B cell (primary cell): ENCODE results near the gene PITPNM3. TPM values are rescaled to one million over a fixed set of nuclear protein-coding genes. Genes with fewer than 3 reads are reported as not detected.

Source experiments
- ATAC-seq: fragments of 200-7000 bp; cut with Tn5 transposase; one replicate; pipeline ENCODE4 v1.10.0; 2021; ENCODE audit warnings: low read depth, mild to moderate bottlenecking, moderate number of reproducible peaks, moderate library complexity
- CTCF ChIA-PET: fragments of 350-600 bp; sonication (Branson Sonifier 250); formaldehyde crosslinking; loops from one replicate; lab custom pipeline; 2021; ENCODE audit warnings: antibody characterized with exemption, inconsistent platforms; lab: Charles Lee
- POLR2A ChIA-PET: fragments of 350-600 bp; sonication (Branson Sonifier 250); formaldehyde crosslinking; loops from one replicate; lab custom pipeline; 2021; ENCODE audit warnings: antibody characterized with exemption; lab: Charles Lee
- DNase-seq: peaks from one replicate; pipeline ENCODE4 v3.0.0; 2013
- H2AFZ ChIP-seq: 2 replicates; pipeline ENCODE4 v1.6.1; 2012; ENCODE audit warnings: mild to moderate bottlenecking, low read depth, low read length; ENCODE audit not compliant: insufficient read depth, poor library complexity, severe bottlenecking
- H3K27ac ChIP-seq, 2 donors: 1 replicate in 1 of 2; 2 replicates in 1 of 2; pipeline ENCODE4 v1.5.1; 2012 to 2013; ENCODE audit warnings: low read length in 2 of 2, mild to moderate bottlenecking in 2 of 2, moderate library complexity in 1 of 2
- H3K27me3 ChIP-seq, 4 experiments: fragments of 200-600 bp in 1 of 4; sonication (generic) in 1 of 4; replicated peaks in 1 of 4; 1 replicate in 2 of 4; 2 replicates in 2 of 4; pipeline versions ENCODE4 v1.6.1 to v1.7.0; 2013 to 2016; ENCODE audit warnings: low read length in 3 of 4, mild to moderate bottlenecking in 2 of 4, mixed read lengths in 1 of 4, moderate library complexity in 1 of 4; ENCODE audit not compliant: insufficient read depth in 4 of 4, control insufficient read depth in 3 of 4; ENCODE audit errors: control extremely low read depth in 1 of 4
- H3K36me3 ChIP-seq, 2 experiments: replicated peaks in 1 of 2; 1 replicate in 1 of 2; 2 replicates in 1 of 2; pipeline versions ENCODE4 v1.6.1 to v1.7.1; 2013; ENCODE audit warnings: low read length in 1 of 2; ENCODE audit not compliant: insufficient read depth in 2 of 2, control insufficient read depth in 1 of 2; ENCODE audit errors: control extremely low read depth in 1 of 2, extremely low read depth in 1 of 2
- H3K4me1 ChIP-seq, 2 donors: fragments of 200-600 bp in 1 of 2; sonication (generic) in 1 of 2; 1 replicate in 1 of 2; 2 replicates in 1 of 2; pipeline versions ENCODE4 v1.5.1 to v1.6.1; 2013 to 2017; ENCODE audit warnings: low read length in 2 of 2; ENCODE audit not compliant: control insufficient read depth in 2 of 2, insufficient read depth in 2 of 2
- H3K4me2 ChIP-seq: replicated peaks from 2 replicates; pipeline ENCODE3; 2012; ENCODE audit warnings: mild to moderate bottlenecking, low read depth, low read length; ENCODE audit not compliant: poor library complexity, severe bottlenecking
- H3K4me3 ChIP-seq, 5 experiments: fragments of 200-600 bp in 1 of 5; sonication (generic) in 1 of 5; 1 replicate in 3 of 5; 2 replicates in 2 of 5; pipeline versions ENCODE4 v1.5.1 to v1.7.0; 2011 to 2016; ENCODE audit warnings: low read length in 4 of 5, mild to moderate bottlenecking in 4 of 5, low read depth in 2 of 5, control low read depth in 1 of 5, moderate library complexity in 1 of 5; ENCODE audit not compliant: insufficient read depth in 1 of 5; ENCODE audit errors: control extremely low read depth in 1 of 5, extremely low read depth in 1 of 5
- H3K79me2 ChIP-seq: fragments of 200-600 bp; sonication (generic); one replicate; pipeline ENCODE4 v1.6.0; 2016; ENCODE audit warnings: low read length; ENCODE audit not compliant: control insufficient read depth, insufficient read depth
- H3K9ac ChIP-seq: fragments of 200-600 bp; sonication (generic); 2 replicates; pipeline ENCODE4 v1.6.1; 2017; ENCODE audit warnings: mild to moderate bottlenecking, low read length, moderate library complexity
- H3K9me3 ChIP-seq, 3 donors: one replicate each; pipeline versions ENCODE4 v1.6.1 to v1.7.1; 2013; ENCODE audit warnings: low read length in 2 of 3; ENCODE audit not compliant: control insufficient read depth in 2 of 3, insufficient read depth in 1 of 3; ENCODE audit errors: control extremely low read depth in 1 of 3
- H4K20me1 ChIP-seq: 2 replicates; pipeline ENCODE4 v1.6.0; 2012; ENCODE audit warnings: mild to moderate bottlenecking, low read length; ENCODE audit not compliant: insufficient read depth, control insufficient read depth, poor library complexity, severe bottlenecking
- H3K27ac Mint-ChIP-seq: one replicate; pipeline ENCODE4 v1.8.0; 2021; ENCODE audit warnings: mixed read lengths
- H3K27me3 Mint-ChIP-seq: one replicate; pipeline ENCODE4 v1.8.0; 2021; ENCODE audit warnings: mixed read lengths
- H3K4me1 Mint-ChIP-seq: one replicate; pipeline ENCODE4 v1.8.0; 2021; ENCODE audit warnings: mixed read lengths
- H3K4me3 Mint-ChIP-seq: one replicate; pipeline ENCODE4 v1.8.0; 2021; ENCODE audit warnings: mixed read lengths
- H3K9me3 Mint-ChIP-seq: one replicate; pipeline ENCODE4 v1.8.0; 2022; ENCODE audit warnings: mixed read lengths; ENCODE audit not compliant: insufficient read depth
- EZH2 ChIP-seq: IDR thresholded peaks from 2 replicates; pipeline ENCODE4 v1.6.1; 2012; ENCODE audit warnings: borderline replicate concordance, low read depth, mild to moderate bottlenecking, moderate library complexity, low read length; ENCODE audit not compliant: insufficient read depth, poor library complexity, severe bottlenecking
- WGBS: methylation state at CpG from one replicate; pipeline ENCODE4 v1.1.5; 2013; ENCODE audit warnings: missing lambda C conversion rate; ENCODE audit not compliant: insufficient coverage; 5-methylcytosine and 5-hydroxymethylcytosine counted together
- intact Hi-C: fragments of 100-400 bp; cut with micrococcal nuclease; formaldehyde crosslinking; loops from one replicate; pipeline ENCODE4 v1.10.0; 2022
- polyA plus RNA-seq: library from polyadenylated mRNA; depleted of rRNA; stranded (reverse); fragments of >200 nt; gene quantifications from 2 replicates; pipeline ENCODE4 v1.2.3, GENCODE V29; 2012
- total RNA-seq, 2 donors: library from RNA; stranded (reverse); fragments of 120-200 nt in 1 of 2; gene quantifications; 1 replicate in 1 of 2; 2 replicates in 1 of 2; pipeline versions ENCODE4 v1.2.3 to v1.2.4, GENCODE V29; 2013 to 2022
- TF ChIP-seq, protein P1 (sequence below): fragments of 200-600 bp; IDR thresholded peaks from one replicate; pipeline ENCODE4 v1.8.0; 2022; ENCODE audit warnings: antibody characterized with exemption, mild to moderate bottlenecking

PITPNM3 gene
- total and polyA plus RNA-seq, 2 donors (not counting 1 experiment from before 2014, with no cell fraction given) = 0.31 to 0.49 TPM

DNA sequence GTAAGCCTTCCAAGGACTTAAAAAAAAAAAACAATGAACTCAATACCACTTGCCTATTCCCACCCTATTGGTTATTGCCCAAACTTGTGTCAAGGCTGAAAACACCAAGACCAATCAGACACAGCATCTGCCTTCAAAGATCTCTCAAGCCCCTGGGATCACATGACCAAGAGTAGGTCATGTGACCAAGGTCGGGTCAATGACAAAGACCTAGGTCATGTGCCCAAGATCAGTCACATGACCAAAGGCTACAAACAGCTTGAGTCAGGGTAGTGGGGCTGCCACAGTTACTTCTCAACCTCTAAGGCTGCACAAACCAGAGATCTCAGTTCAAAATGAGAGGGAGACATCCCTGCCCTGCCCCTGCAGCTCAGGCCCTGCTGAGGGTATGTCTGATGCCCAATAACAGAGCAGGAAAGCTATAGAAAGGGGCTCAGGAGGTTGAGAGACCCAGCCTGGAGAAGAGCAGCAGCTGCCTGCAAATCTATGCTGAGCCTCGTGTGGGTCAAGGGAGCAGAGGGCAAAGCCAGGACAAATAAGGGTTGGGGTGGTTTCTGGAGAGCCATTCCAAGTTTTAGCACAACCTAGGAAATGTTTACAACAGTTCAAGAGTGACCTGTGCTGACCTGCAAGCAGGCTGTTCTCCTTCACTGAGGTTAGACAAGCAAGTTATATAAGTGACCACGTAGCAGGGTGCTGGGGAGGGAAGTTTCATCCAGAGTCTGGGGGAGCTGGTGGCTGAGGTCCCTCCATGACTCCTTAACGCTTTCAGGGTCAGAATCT is 63.3 kb downstream of the PITPNM3 start:
- Histone ChIP-seq H3K36me3 (no peaks in the 10 kb centered on the region), H3K27me3 (peaks cover 0 to 9% (median 0%) of the 10 kb centered on the region in 4 experiments), H3K4me1 (peaks cover 24% of the 10 kb centered on the region in 2 donors), H2AFZ (no peak overlapping the region), H3K27ac (no peak overlapping the region), H3K4me2 (no peak overlapping the region), H3K9ac (no peak overlapping the region), H4K20me1 (no peaks in the 10 kb centered on the region), H3K79me2 (no peaks in the 10 kb centered on the region), H3K4me3 (no peak overlapping the region), H3K9me3 (no peaks in the 10 kb centered on the region)
- Mint-ChIP-seq H3K9me3 (no peaks in the 10 kb centered on the region), H3K27ac (no peak overlapping the region), H3K27me3 (peaks cover 28% of the 10 kb centered on the region), H3K4me3 (no peak overlapping the region), H3K4me1 (peaks cover 24% of the 10 kb centered on the region)
- TF ChIP-seq, protein P1, sequence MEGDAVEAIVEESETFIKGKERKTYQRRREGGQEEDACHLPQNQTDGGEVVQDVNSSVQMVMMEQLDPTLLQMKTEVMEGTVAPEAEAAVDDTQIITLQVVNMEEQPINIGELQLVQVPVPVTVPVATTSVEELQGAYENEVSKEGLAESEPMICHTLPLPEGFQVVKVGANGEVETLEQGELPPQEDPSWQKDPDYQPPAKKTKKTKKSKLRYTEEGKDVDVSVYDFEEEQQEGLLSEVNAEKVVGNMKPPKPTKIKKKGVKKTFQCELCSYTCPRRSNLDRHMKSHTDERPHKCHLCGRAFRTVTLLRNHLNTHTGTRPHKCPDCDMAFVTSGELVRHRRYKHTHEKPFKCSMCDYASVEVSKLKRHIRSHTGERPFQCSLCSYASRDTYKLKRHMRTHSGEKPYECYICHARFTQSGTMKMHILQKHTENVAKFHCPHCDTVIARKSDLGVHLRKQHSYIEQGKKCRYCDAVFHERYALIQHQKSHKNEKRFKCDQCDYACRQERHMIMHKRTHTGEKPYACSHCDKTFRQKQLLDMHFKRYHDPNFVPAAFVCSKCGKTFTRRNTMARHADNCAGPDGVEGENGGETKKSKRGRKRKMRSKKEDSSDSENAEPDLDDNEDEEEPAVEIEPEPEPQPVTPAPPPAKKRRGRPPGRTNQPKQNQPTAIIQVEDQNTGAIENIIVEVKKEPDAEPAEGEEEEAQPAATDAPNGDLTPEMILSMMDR = no peak
- TF ChIP-seq EZH2 = no peak
- POLR2A ChIA-PET = no interaction called here
- WGBS = 72% methylated on average over 3 of the region's 4 CpGs
- intact Hi-C loops = no loop called here
- CTCF ChIA-PET = no interaction called here
- DNase-seq (no peak), ATAC-seq (no peak)

DNA sequence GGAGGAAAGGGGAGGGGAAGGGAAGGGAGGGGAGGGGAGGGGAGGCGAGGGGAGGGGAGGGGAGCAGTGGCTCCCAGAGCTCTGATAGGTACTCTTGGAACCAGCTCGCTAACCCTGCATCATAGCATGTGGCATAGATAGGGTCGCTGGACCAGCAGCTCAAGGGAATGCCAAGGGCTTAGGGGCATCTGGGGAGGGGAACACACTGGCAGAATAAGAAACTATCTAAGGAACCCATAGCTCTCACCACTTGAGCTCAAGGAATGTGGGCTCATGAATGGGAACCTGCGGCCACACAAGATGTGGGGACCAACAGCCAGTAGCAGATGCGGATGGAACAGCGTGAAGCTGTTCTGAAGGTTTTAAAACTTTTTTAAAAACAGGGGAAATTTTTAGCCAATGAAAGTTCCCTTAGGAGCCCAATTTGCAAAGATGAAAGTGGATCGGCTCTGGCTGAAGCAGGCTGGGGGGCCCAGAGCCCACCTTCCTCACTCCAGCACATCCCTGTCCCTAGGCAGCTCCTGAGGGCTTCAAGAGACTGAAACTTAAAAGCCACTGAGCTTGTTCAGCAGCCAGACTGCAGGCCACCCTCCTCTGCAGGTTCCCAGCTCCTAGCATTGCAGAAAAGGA is 65.2 kb downstream of the PITPNM3 start:
- H3K27me3 ChIP-seq = peaks cover 0 to 9% (median 0%) of the 10 kb centered on the region in 4 experiments
- Mint-ChIP-seq H3K4me1 (peaks cover 8% of the 10 kb centered on the region), H3K27me3 (peaks cover 32% of the 10 kb centered on the region), H3K4me3 (no peak overlapping the region), H3K9me3 (no peaks in the 10 kb centered on the region), H3K27ac (no peak overlapping the region)
- ATAC-seq (no peak), DNase-seq (no peak)
- TF ChIP-seq EZH2 = no peak
- TF ChIP-seq, protein P1 = no peak
- H3K9ac ChIP-seq = no peak overlapping the region
- H3K4me1 ChIP-seq = peaks cover 10% of the 10 kb centered on the region in 2 donors
- 88% methylated on average over 3 of the region's 7 CpGs for WGBS
- no peak overlapping the region for H3K27ac ChIP-seq
- no peaks in the 10 kb centered on the region for H3K79me2 ChIP-seq
- ChIA-PET CTCF (interaction anchor here (1.3 kb wide), 1 partner anchor 18 kb away, joined by 5 read pairs; no protein-coding TSS in a partner anchor), POLR2A (no interaction called here)
- H3K36me3 ChIP-seq = no peaks in the 10 kb centered on the region
- no peak overlapping the region for H3K4me2 ChIP-seq
- no peak overlapping the region for H2AFZ ChIP-seq
- H4K20me1 ChIP-seq = no peaks in the 10 kb centered on the region
- no peak overlapping the region for H3K4me3 ChIP-seq
- intact Hi-C loops = no loop called here
- no peaks in the 10 kb centered on the region for H3K9me3 ChIP-seq
